Measurements from ENCODE around the gene CALML5. TPM values are rescaled to one million over a fixed set of nuclear protein-coding genes. Genes with fewer than 3 reads are reported as not detected.

The CALML5 gene
- total RNA-seq, 1 experiment from 2014 or later: not detected

- Histone ChIP-seq H3K27ac (ENCODE audit: low read length) (no peak overlapping the region), H3K4me3 (ENCODE audit: low read depth in 2 of 2, low read length in 2 of 2) (no peak overlapping the region), H3K9me3 (ENCODE audit: control insufficient read depth, insufficient read depth, low read depth, low read length) (no peaks in the 10 kb centered on the region), H3K4me1 (ENCODE audit: control insufficient read depth, insufficient read depth, low read length) (no peaks in the 10 kb centered on the region), H3K27me3 (ENCODE audit: control insufficient read depth, insufficient read depth, low read length) (no peaks in the 10 kb centered on the region), H3K36me3 (ENCODE audit: control insufficient read depth, insufficient read depth, low read length) (no peaks in the 10 kb centered on the region)
- intact Hi-C loops (cut with micrococcal nuclease; ENCODE audit: unreplicated experiment) (no loop called here), in situ Hi-C loops (cut with HindIII; ENCODE audit: low pct_unique_long_range_greater_than_20kb, low sequenced_read_pairs) (no loop called here)
- POLR2A ChIA-PET: no interaction called here
- TF ChIP-seq, protein P1, sequence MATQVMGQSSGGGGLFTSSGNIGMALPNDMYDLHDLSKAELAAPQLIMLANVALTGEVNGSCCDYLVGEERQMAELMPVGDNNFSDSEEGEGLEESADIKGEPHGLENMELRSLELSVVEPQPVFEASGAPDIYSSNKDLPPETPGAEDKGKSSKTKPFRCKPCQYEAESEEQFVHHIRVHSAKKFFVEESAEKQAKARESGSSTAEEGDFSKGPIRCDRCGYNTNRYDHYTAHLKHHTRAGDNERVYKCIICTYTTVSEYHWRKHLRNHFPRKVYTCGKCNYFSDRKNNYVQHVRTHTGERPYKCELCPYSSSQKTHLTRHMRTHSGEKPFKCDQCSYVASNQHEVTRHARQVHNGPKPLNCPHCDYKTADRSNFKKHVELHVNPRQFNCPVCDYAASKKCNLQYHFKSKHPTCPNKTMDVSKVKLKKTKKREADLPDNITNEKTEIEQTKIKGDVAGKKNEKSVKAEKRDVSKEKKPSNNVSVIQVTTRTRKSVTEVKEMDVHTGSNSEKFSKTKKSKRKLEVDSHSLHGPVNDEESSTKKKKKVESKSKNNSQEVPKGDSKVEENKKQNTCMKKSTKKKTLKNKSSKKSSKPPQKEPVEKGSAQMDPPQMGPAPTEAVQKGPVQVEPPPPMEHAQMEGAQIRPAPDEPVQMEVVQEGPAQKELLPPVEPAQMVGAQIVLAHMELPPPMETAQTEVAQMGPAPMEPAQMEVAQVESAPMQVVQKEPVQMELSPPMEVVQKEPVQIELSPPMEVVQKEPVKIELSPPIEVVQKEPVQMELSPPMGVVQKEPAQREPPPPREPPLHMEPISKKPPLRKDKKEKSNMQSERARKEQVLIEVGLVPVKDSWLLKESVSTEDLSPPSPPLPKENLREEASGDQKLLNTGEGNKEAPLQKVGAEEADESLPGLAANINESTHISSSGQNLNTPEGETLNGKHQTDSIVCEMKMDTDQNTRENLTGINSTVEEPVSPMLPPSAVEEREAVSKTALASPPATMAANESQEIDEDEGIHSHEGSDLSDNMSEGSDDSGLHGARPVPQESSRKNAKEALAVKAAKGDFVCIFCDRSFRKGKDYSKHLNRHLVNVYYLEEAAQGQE (IDR thresholded peaks at IDR 0.05; ENCODE audit: insufficient read depth in 1 of 2, low read depth in 2 of 2, low read length in 1 of 2): no peak
- TF ChIP-seq SIN3A (IDR thresholded peaks at IDR 0.05; ENCODE audit: borderline replicate concordance, insufficient read depth, low read depth, low read length): no peak
- TF ChIP-seq, protein P2, sequence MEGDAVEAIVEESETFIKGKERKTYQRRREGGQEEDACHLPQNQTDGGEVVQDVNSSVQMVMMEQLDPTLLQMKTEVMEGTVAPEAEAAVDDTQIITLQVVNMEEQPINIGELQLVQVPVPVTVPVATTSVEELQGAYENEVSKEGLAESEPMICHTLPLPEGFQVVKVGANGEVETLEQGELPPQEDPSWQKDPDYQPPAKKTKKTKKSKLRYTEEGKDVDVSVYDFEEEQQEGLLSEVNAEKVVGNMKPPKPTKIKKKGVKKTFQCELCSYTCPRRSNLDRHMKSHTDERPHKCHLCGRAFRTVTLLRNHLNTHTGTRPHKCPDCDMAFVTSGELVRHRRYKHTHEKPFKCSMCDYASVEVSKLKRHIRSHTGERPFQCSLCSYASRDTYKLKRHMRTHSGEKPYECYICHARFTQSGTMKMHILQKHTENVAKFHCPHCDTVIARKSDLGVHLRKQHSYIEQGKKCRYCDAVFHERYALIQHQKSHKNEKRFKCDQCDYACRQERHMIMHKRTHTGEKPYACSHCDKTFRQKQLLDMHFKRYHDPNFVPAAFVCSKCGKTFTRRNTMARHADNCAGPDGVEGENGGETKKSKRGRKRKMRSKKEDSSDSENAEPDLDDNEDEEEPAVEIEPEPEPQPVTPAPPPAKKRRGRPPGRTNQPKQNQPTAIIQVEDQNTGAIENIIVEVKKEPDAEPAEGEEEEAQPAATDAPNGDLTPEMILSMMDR (IDR thresholded peaks at IDR 0.05): no peak
- TF ChIP-seq TCF7L2 (IDR thresholded peaks at IDR 0.05; ENCODE audit: low read depth, low read length): no peak
- no peak for TF ChIP-seq POLR2AphosphoS5 (IDR thresholded peaks at IDR 0.05; ENCODE audit: low read depth, low read length)
- no peak for ATAC-seq
- BruUV-seq (replicated peaks): no TSS peak
- CTCF ChIA-PET: no interaction called here
- no peak for DNase-seq (ENCODE audit: low read depth, low spot score)
Measured at GRCh38 chr10:5465976-5466450, 33.4 kb downstream of the CALML5 start.

- ChIA-PET CTCF (no interaction called here), POLR2A (no interaction called here)
- in situ Hi-C loops (cut with HindIII; ENCODE audit: low pct_unique_long_range_greater_than_20kb, low sequenced_read_pairs) (no loop called here), intact Hi-C loops (cut with micrococcal nuclease; ENCODE audit: unreplicated experiment) (no loop called here)
- TF ChIP-seq SIN3A (IDR thresholded peaks at IDR 0.05; ENCODE audit: borderline replicate concordance, insufficient read depth, low read depth, low read length): no peak
- BruUV-seq (replicated peaks): no TSS peak
- DNase-seq (ENCODE audit: low read depth, low spot score) (no peak), ATAC-seq (no peak)
- H3K27me3 ChIP-seq (ENCODE audit: control insufficient read depth, insufficient read depth, low read length): no peaks in the 10 kb centered on the region
- no peak overlapping the region for H3K27ac ChIP-seq (ENCODE audit: low read length)
- no peaks in the 10 kb centered on the region for H3K4me1 ChIP-seq (ENCODE audit: control insufficient read depth, insufficient read depth, low read length)
- no peaks in the 10 kb centered on the region for H3K36me3 ChIP-seq (ENCODE audit: control insufficient read depth, insufficient read depth, low read length)
- no peak overlapping the region for H3K4me3 ChIP-seq (ENCODE audit: low read depth in 2 of 2, low read length in 2 of 2)
- no peaks in the 10 kb centered on the region for H3K9me3 ChIP-seq (ENCODE audit: control insufficient read depth, insufficient read depth, low read depth, low read length)
Measured at GRCh38 chr10:5464546-5464945, 34.8 kb downstream of the CALML5 start.

DNA sequence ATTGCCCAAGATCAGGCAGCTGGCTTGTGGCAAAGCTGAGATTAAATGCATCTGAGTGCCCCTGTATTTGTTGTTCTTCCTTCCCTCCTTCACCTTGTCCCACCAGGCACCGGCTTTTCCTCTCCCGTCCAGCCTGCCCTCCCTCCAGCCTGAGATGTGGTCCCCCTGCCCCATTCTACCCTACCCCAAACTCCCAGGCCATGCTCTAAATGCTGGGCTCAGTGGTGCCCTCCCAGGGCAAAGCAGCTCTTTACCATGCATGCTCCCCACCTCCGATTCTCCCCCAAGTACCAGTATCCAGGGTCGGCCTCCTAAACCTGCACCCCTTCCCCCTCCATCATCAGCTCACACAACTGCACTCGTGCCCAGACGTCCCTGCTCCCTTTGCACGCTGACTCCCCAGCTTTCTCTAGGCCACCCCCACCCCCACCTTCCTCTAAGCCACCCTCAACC is 36.5 kb downstream of the CALML5 start:
- ATAC-seq (no peak), DNase-seq (ENCODE audit: low read depth, low spot score) (no peak)
- in situ Hi-C loops (cut with HindIII; ENCODE audit: low pct_unique_long_range_greater_than_20kb, low sequenced_read_pairs) (no loop called here), intact Hi-C loops (cut with micrococcal nuclease; ENCODE audit: unreplicated experiment) (no loop called here)
- POLR2A ChIA-PET: no interaction called here
- CTCF ChIA-PET: interaction anchor here (0.8 kb wide), 1 partner anchor 65 kb away, joined by 3 read pairs; no protein-coding TSS in a partner anchor
- no peak for TF ChIP-seq SIN3A (IDR thresholded peaks at IDR 0.05; ENCODE audit: borderline replicate concordance, insufficient read depth, low read depth, low read length)
- TF ChIP-seq, protein P1 (IDR thresholded peaks at IDR 0.05; ENCODE audit: insufficient read depth in 1 of 2, low read depth in 2 of 2, low read length in 1 of 2): no peak
- TF ChIP-seq POLR2AphosphoS5 (IDR thresholded peaks at IDR 0.05; ENCODE audit: low read depth, low read length): no peak
- TF ChIP-seq, protein P2 (IDR thresholded peaks at IDR 0.05): no peak
- TF ChIP-seq TCF7L2 (IDR thresholded peaks at IDR 0.05; ENCODE audit: low read depth, low read length): no peak
- H3K4me3 ChIP-seq (ENCODE audit: low read depth in 2 of 2, low read length in 2 of 2): no peak overlapping the region
- H3K9me3 ChIP-seq (ENCODE audit: control insufficient read depth, insufficient read depth, low read depth, low read length): no peaks in the 10 kb centered on the region
- BruUV-seq (replicated peaks): no TSS peak
- H3K4me1 ChIP-seq (ENCODE audit: control insufficient read depth, insufficient read depth, low read length): no peaks in the 10 kb centered on the region
- H3K36me3 ChIP-seq (ENCODE audit: control insufficient read depth, insufficient read depth, low read length): no peaks in the 10 kb centered on the region; the same call in 1 of the 2 replicates
- no peak overlapping the region for H3K27ac ChIP-seq (ENCODE audit: low read length)
- H3K27me3 ChIP-seq (ENCODE audit: control insufficient read depth, insufficient read depth, low read length): no peaks in the 10 kb centered on the region
